HepG2 (cell line): ENCODE measurements around the gene CIITA. TPM values are rescaled to one million over a fixed set of nuclear protein-coding genes. Genes with fewer than 3 reads are reported as not detected.
A peak's percentile ranks its signal among the peaks of the same experiment; 100 is the strongest.

ENCODE experiments used
- DZIP1 ChIP-seq: sonication (generic); formaldehyde crosslinking; IDR thresholded peaks from 2 replicates; pipeline ENCODE4 v1.5.0; 2020; ENCODE audit warnings: mild to moderate bottlenecking, missing genetic modification reagents
- E2F2 ChIP-seq: sonication (generic); formaldehyde crosslinking; IDR thresholded peaks from 2 replicates; pipeline ENCODE4 v1.4.0; 2020; ENCODE audit warnings: missing genetic modification reagents, borderline replicate concordance
- HOXD1 ChIP-seq: sonication (generic); formaldehyde crosslinking; IDR thresholded peaks from 2 replicates; pipeline ENCODE4 v1.5.0; 2020; ENCODE audit warnings: missing genetic modification reagents
- REST ChIP-seq, 2 experiments: IDR thresholded peaks; 2 replicates each; pipeline ENCODE4 v1.6.1; 2011 to 2012; ENCODE audit warnings: low read length in 2 of 2, borderline replicate concordance in 1 of 2, low read depth in 1 of 2, mild to moderate bottlenecking in 1 of 2, moderate library complexity in 1 of 2
- SRY ChIP-seq: sonication (generic); formaldehyde crosslinking; IDR thresholded peaks from 2 replicates; pipeline ENCODE4 v1.8.0; 2022; ENCODE audit warnings: mild to moderate bottlenecking, missing genetic modification reagents
- ZBTB2 ChIP-seq: sonication (generic); formaldehyde crosslinking; IDR thresholded peaks from 2 replicates; pipeline ENCODE4 v1.8.0; 2022; ENCODE audit warnings: low read depth, missing genetic modification reagents
- ZBTB20 ChIP-seq: sonication (generic); formaldehyde crosslinking; IDR thresholded peaks from 2 replicates; pipeline ENCODE4 v1.8.1; 2023; ENCODE audit warnings: missing genetic modification reagents, low read depth, mild to moderate bottlenecking, borderline replicate concordance
- ZFP90 ChIP-seq: sonication (generic); formaldehyde crosslinking; IDR thresholded peaks from 2 replicates; pipeline ENCODE4 v1.8.0; 2022; ENCODE audit warnings: missing genetic modification reagents, mild to moderate bottlenecking, inconsistent platforms, borderline replicate concordance
- ZNF230 ChIP-seq: sonication (generic); formaldehyde crosslinking; IDR thresholded peaks from 2 replicates; pipeline ENCODE4 v1.4.0; 2020; ENCODE audit warnings: mild to moderate bottlenecking, missing genetic modification reagents
- ZNF263 ChIP-seq: sonication (generic); formaldehyde crosslinking; IDR thresholded peaks from 2 replicates; pipeline ENCODE4 v1.4.0; 2020; ENCODE audit warnings: missing genetic modification reagents
- ZNF546 ChIP-seq: sonication (generic); formaldehyde crosslinking; conservative IDR thresholded peaks from 2 replicates; pipeline ENCODE4 v1.8.1; 2023; ENCODE audit warnings: mild to moderate bottlenecking, missing genetic modification reagents
- ZNF703 ChIP-seq: sonication (generic); formaldehyde crosslinking; IDR thresholded peaks from 2 replicates; pipeline ENCODE4 v1.5.1; 2020; ENCODE audit warnings: missing genetic modification reagents, mild to moderate bottlenecking, moderate library complexity, borderline replicate concordance
- ZNF737 ChIP-seq: sonication (generic); formaldehyde crosslinking; IDR thresholded peaks from 2 replicates; pipeline ENCODE4 v1.5.0; 2020; ENCODE audit warnings: missing genetic modification reagents, mild to moderate bottlenecking, borderline replicate concordance
- ZNF768 ChIP-seq: sonication (generic); formaldehyde crosslinking; IDR thresholded peaks from 2 replicates; pipeline ENCODE4 v1.4.0; 2020; ENCODE audit warnings: missing genetic modification reagents
- ZNF891 ChIP-seq: sonication (generic); formaldehyde crosslinking; IDR thresholded peaks from 2 replicates; pipeline ENCODE4 v1.5.0; 2020; ENCODE audit warnings: mild to moderate bottlenecking, missing genetic modification reagents
- ZUFSP ChIP-seq: sonication (generic); formaldehyde crosslinking; IDR thresholded peaks from 2 replicates; pipeline ENCODE4 v1.9.0; 2021; ENCODE audit warnings: missing genetic modification reagents, mild to moderate bottlenecking, borderline replicate concordance
- polyA plus RNA-seq, 8 experiments: library from polyadenylated mRNA; depleted of rRNA in 3 of 8; stranded (reverse) in 7 of 8; unstranded in 1 of 8; fragments of >200 nt; fragmentation: Illumina TruSeq in 4 of 8; extraction: Trizol in 4 of 8; gene quantifications; 2 replicates each; pipeline versions ENCODE4 v1.2.1 to v1.2.3, GENCODE V29; 2011 to 2016; ENCODE audit warnings: low read depth in 4 of 8, missing spikeins in 1 of 8, mixed read lengths in 1 of 8; ENCODE audit not compliant: insufficient read depth in 1 of 8
- total RNA-seq, 5 experiments: library from RNA; depleted of rRNA; stranded (reverse); fragments of >200 nt; fragmentation: Illumina TruSeq; extraction: Trizol; gene quantifications; 2 replicates each; pipeline ENCODE4 v1.2.3, GENCODE V29; 2016; ENCODE audit warnings: low read depth in 1 of 5

CIITA gene
- total and polyA plus RNA-seq, 2 of the 13 experiments (the other 11 are each of a cell fraction or from before 2014, with no cell fraction given), result 0.08 to 0.09 TPM

- TF ChIP-seq E2F2 (0 out of 2 replicates have a peak, but pooled peaks have one; percentile 54), ZFP90 (CRISPR knock-in tag) (peak; percentile 75), DZIP1 (CRISPR knock-in tag) (peak; percentile 66), REST (IDR thresholded peaks at IDR 0.05; ENCODE audit: borderline replicate concordance in 1 of 2, low read depth in 1 of 2, low read length in 2 of 2) (no peak), ZBTB2 (0 out of 2 replicates have a peak, but pooled peaks have one; percentile 28), ZNF703 (no peak), ZBTB20 (peak; percentile 23; the same call in 1 of the 2 replicates), ZNF891 (CRISPR knock-in tag) (peak; percentile 59), SRY (CRISPR knock-in tag) (peak; percentile 38; the same call in 1 of the 2 replicates), ZNF737 (0 out of 2 replicates have a peak, but pooled peaks have one; percentile 84), ZUFSP (CRISPR knock-in tag) (no peak), HOXD1 (CRISPR knock-in tag) (peak; percentile 27; the same call in 1 of the 2 replicates), ZNF546 (0 out of 2 replicates have a peak, but pooled peaks have one; percentile 29), ZNF768 (CRISPR knock-in tag) (peak; percentile 61), ZNF230 (CRISPR knock-in tag) (0 out of 2 replicates have a peak, but pooled peaks have one; percentile 43), ZNF263 (0 out of 2 replicates have a peak, but pooled peaks have one; percentile 13)
Observed at GRCh38 chr16:10941127-10941933, 64.3 kb downstream of the CIITA start (continued).
